ENCODE results near the gene EXOC8.
"Not testable (repeated sequence)": the region's sequence is repeated elsewhere in the genome, so short reads cannot be mapped to it uniquely, and the experiment has no call there.

The EXOC8 gene

GRCh38 chr1:231353086-231353485 lies 15.4 kb upstream of the EXOC8 start:
- no peak for DNase-seq

DNA sequence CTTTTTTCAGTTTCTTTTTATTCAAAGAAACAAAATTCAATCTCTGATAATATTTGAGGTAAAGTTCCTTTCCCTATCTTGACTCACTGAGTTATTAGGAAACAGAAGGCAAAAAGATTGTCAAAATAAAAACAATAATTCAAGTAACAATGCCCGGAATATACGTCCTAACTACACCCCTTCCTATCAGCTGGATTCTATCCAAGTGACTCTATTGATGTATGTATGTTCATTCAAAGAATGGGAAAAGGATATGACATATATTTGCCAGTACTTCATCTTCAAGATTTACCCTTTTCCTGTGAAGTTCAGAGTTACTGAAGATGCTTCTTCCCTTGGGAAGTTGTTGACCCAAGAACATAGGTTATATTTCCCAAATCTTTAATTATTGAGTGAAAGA lies 14.2 kb upstream of the EXOC8 start:
- DNase-seq = no peak

DNA sequence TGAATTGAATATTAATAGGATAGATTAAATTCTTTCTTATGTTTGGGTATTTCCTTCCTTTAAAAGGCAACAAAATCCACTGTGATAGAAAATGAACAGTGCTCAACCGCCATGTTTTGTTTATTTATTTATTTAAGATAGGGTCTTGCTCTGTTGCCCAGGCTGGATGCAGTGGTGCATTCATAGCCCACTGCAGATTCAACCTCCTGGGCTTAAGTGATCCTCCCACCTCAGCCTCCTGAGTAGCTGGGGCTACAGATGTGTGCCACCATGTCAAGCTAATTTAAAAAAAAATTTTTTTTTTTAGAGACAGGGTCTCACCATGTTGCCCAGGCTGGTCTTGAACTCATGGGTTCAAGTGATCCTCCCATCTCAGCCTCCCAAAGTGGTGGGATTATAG lies 11.2 kb upstream of the EXOC8 start:
- not testable (repeated sequence) for DNase-seq

- no peak for DNase-seq
Observed at GRCh38 chr1:231348442-231348841, 10.8 kb upstream of the EXOC8 start.

DNA sequence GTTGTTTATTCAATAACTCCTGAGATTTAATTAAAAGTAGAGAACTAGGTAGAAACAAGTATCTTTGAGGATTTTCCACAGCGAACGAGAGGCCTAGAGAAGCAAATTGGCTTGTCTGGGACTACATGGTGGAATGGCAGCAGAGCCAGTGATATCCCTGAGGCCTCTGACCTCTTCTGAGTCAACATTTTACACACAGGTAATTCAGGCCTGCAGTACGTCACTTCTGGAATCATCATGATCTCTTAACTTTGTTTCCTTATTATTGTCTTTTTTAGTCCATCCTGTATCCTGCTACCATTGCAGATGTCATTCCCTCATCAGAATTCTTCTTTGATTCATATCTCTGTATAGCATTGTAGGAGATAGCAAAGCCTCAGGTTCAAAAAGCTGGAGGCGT lies 10.3 kb upstream of the EXOC8 start:
- no peak for DNase-seq

DNA sequence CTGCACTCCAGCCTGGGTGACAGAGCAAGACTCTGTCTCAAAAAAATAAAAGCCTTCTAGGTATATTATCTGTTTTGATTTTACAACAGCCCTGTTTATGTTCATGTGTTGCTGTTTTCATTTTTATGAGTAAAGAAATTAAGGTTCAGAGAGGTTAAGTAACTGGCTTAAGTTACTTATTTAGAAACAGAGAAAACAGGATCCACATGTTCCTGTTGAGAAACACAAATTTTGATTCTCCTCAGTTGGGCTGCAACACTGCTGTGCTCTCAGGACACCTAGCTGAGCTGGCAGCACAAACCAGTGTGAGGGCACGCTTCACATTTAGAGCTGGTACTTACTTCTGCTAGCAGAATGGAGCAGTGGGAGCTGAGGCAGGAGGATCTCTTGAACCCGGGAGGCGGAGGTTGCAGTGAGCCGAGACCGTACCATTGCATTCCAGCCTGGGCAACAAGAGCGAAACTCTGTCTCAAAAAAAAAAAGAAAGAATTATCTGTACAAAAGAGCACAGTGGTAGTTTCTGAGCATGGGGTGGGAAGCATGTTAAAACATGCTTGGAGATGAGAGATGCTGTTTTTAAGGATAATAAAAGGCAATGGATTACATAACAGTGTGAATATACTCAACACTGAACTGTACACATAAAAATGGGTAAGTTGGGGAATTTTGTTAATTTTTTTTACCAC lies 2.8 kb upstream of the EXOC8 start:
- DNase-seq = no peak

- no peak for DNase-seq
Observed at GRCh38 chr1:231338270-231339128, 847 bp upstream of the EXOC8 start, which contains the start of gene SPRTN. TSS of gene SPRTN (plus strand) at chr1:231338293. CDS start at chr1:231338384, 91 bp downstream.

DNA sequence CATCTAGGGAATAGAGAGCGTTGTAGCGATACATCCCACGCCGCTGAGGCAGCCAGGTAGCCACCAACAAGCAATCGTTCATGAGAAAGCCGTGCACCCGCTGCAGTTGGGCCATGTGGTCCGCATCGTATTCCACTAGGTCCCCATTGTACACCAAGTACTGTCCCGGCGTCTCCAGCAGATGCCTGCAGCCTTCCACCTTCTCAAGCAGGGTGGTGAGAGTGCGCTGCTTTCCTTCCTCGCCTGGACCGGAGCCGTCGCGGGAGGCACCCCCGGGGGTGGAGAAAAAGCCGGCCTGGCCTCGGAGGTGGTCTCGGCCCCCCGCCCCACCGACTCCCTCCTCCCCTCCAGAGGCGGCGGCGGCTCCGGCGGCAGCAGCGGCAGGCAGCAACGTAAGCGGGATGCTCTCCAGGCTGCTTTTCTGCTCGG lies 595 bp downstream of the EXOC8 start:
- DNase-seq = no peak

DNA sequence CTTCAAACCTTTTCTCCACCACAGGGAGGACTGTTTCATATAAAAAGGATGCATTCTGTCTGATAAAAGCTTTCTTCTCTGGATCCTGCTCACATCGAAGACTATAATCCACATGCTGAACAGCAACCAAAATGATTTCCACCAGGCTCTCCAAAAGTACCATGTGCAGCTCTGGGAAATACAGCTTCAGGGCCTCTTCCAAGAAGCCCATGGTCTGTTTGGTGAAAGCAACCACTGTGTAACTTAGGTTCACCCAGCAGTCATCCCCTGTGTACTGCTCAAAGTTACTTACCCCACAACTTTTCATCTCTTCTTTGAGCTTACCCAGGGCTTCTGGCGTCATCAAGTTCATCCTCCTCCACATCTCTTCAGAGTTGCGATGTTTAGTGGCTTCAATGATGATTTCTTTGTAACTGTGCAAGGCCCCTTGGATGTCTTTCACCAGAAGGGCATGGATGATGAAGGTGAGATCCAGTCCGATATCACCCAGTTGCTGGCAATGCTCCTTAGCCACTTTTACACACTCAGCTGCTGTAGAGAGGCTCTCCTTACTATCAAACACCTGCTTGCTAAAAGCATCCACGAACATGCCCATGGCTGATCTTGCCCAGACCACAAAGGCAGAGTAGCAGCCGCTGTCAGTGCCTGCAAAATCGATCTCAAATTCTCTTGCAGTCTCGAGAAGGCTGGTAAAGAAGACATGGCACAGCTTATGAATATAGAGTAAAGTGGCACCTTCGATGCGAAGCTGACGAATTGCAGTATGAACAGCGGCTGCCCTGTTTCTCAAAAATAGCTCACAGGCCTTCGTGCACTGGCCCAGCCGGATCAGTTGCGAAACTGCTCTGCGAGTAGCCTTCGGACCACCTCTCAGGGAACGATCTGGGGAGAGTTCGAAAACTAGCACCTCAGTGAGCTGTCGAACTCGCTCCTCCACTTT lies 1.7 kb downstream of the EXOC8 start:
- no peak for DNase-seq

- DNase-seq = no peak
Observed at GRCh38 chr1:231334952-231335351, 2.7 kb downstream of the EXOC8 start.

DNA sequence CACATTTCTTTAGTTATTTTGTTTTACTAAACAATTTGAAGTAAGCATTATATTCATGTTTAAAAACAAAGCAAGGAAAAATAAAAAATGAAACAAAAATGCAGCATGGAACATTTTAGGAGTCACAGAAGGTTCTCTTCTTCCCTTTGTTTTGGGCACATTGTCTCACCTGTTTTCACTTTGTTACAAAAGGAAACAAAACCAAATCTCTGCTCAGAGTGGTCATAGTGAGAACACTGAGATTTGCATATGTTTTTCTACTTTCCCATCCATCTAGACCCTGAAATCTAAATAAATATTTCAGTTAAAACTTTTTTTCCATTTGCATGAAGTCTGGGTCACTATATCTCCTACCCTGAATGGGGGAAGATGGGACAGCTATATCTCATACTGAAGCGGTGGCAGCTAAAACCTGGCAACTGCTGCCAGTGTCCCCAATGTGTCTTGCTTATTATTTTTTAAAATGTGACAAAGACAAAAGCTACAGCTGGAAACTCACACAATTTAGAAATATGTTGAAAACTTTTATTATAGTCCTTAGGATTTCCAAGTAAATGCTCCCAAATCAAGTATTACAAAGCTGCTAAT lies 3.5 kb downstream of the EXOC8 start:
- DNase-seq = no peak

- no peak for DNase-seq
Observed at GRCh38 chr1:231332761-231333160, 4.9 kb downstream of the EXOC8 start.

DNA sequence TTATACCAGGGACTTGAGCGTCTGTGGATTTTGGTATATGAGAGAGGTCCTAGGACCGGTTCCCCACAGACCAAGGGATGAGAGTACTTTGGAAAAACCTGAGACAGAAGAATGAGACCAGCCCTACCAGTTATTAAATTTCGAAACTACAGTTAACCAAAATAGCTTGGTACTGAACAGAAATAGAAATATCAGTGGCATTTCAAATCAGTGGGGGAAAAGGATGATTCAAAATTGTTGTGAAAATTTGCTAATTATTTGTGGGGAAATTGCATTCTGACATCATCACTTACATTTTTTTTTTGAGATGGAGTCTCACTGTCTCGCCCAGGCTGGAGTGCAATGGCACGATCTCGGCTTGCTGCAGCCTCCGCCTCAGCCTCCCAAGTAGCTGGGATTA lies 8.2 kb downstream of the EXOC8 start:
- no peak for DNase-seq

DNA sequence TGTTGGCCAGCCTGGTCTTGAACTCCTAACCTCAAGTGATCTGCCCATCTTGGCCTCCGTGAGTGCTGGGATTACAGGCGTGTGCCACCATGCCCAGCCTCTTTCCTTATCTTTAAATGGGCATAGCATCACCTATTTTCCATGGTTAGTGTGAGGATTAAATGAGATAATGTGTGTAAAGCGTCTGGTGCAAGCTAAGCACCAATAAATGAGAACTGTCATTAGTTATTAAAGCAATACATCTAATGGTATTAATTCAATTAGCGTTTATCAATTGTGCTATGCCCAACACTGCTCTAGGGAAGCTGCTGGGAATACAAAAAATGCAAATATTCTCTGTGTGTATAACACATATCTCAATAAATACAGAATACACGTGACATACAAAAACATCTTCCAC lies 10.0 kb downstream of the EXOC8 start:
- no peak for DNase-seq

DNA sequence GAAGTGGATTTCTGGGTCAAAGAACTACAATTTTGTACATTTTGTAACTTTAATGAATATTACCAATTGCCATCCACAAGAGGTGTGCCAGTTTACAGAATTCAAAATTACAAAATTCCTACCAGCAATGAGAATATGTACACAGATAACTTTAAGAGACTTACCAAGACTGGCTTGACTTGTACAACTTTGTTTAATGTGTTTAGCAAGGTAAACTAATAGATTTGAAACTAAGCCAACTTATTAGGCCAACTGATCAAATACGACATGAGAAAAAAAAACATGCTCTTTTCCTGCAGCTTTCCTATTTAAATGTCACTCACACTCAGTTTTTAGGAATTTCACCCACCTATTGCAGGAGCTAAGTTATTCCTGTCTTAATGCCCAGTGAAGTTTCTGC lies 11.4 kb downstream of the EXOC8 start:
- DNase-seq = no peak

GRCh38 chr1:231324660-231325059 lies 13.0 kb downstream of the EXOC8 start:
- DNase-seq = no peak

DNA sequence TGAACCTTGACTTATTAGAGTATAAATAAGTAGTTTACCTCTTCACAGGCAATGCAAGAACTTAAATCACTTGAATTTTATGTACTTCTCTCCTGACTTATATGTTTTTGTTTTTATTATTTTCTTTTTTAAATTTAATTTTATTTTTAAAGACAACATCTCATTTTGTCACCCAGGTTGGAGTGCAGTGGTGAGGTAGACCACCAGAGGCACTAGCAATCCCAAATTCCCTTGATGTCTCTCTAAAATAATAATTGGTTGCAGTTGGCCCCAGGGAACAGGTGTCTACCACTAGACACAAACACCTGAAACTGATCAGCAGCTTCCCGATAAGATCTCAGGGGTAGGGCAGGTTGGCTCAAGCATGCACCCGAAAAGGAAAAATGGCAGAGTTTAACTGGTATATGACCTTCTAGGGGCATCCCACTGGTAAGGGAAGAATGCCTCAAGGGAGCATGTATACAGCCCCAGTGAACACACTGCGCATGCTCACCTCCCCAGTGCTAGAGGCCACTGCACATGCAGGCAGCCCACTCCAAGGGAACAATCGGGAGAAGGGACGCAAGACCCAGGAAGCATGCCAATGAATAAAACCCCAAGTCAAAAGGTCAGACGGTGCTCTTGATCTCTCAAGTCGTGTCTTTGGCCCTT lies 14.6 kb downstream of the EXOC8 start:
- DNase-seq = no peak

DNA sequence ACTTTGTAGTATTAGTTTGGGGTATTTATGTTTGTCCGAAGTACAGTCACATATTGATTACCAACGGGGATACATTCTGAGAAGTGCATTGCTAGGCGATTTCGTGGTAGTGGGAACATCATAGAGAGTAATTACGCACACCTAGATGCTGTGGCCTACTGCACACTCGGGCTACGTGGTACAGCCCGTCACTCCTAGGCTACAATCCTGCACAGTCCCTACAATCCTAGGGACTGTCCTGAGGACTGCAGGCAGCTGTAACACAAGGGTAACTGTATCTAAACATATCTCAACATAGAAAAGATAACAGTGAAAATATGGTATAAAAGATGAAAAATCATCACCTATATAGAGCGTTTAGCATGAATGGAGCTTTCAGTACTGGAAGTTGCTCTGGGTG lies 18.6 kb downstream of the EXOC8 start:
- no peak for DNase-seq

DNA sequence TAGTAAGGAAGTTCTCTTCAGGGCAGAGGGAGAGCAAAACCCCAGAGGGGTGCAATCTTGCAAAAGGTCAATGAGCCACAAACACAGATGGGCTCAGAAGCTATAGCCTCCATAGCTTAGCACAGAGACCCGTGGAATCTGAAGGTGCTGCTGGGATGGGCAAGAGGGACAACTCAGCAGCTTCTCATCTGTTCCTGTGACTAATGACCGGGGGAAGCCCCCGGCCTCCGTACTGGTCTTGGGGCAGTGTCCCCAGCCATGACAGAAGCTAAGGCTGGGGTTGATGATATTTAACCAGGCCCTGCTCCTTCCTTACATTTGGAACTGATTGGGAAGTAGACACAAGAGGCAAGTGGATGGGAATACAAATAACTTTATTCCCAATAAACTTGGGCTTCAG lies 19.1 kb downstream of the EXOC8 start:
- no peak for DNase-seq

DNA sequence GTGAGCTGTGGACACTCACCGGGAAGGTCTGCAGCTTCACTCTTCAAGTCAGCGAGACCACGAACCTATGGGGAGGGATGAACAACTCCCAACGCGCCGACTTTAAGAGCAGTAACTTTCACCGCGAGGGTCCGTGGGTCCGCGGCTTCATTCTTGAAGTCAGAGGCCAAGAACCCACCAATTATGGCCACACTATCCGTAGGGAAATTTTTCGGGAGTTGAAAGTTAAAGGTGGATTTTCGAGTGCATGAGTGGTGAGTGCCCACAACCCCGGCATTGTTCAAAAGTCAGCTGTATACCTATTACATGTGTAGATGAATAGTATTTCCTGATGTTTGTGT lies 19.7 kb downstream of the EXOC8 start:
- no peak for DNase-seq

DNA sequence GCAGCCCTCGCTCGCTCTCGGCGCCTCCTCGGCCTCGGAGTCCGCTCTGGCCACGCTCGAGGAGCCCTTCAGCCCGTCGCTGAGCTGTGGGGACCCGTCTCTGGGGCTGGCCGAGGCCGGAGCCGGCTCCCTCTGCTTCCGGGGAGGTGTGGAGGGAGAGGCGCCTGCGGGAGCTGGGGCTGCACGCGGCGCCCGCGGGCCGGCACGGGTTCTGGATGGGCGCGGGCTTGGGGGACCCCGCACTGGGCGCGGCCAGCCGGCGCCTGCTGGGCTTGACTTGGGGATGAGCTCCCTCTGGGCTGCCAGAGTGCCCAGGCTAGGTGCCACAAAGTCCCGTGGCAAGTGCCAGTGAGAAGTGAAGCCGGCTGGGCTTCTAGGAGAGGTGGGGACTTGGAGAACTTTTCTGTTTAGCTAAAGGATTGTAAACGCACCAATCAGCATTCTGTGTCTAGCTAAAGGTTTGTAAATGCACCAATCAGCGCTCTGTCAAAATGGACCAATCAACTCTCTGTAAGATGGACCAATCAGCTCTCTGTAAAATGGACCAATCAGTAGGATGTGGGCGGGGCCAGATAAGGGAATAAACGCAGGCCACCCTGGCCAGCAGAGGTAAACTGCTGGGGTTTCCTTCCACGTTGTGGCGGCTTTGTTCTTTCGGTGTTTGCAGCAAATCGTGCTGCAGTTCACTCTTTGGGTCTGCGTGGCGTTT lies 20.2 kb downstream of the EXOC8 start:
- no peak for DNase-seq

DNA sequence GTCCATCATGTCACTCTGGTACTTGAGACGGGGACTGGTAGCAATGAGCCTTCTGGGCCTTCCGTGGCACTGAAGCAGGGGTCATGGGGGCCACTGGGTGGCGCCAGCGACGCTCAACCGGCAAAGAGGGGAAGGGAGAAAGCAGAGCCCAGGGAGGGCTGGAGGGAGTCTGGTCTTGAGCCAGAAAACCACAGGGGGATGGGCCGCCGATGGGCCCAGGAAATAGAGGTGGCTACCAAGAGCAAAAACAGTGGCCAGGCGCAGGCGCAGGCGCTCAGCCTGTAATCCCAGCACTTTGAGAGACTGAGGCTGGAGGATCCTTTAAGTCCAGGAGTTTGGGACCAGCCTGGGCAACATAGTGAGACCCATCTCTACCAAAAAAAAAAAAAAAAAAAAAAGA lies 21.8 kb downstream of the EXOC8 start:
- peak; percentile 49 for DNase-seq

Measured in CD4-positive, alpha-beta T cell treated with Interleukin-17A for 4 hours (primary cell).